ENCODE results near the gene HES5.

DNA sequence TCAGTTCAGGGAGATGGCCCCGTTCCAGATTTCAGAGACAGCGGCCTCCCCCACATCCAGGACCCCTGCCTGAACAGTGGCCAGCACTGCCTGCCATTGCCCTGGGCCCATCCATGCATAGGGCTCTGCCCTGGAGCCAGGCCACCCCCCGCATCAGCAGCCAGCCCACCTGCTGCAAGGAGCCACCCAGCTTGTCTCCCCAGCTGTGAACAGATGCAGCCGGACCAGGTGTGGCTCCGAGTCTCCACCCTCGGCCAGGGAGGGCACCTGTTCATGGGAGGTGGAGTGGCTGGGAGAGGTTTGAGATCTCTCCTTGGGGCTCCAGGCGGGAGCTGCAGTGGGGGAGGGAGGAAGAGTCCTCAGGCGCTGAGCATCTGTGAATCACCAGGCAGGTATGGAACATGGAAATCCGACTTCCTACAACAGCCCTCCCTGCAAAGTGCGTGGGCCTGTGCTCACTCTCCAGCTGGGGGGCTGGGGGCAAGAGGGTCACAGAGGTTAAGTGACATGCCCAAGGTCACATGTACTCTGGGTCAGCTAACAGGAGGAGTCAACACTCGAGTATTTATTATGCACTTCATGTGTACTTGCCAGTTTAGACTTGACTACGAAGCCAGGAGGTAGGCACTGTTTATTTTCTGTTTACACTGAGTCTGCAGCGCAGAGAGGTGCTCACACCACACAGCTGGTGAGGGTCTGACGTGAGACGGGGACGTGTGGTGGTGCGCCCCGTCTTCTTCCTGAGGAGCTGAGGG lies 4.8 kb upstream of the HES5 start:
- TF ChIP-seq TAF1 (IDR thresholded peaks at IDR 0.05; ENCODE audit: low read depth) (no peak), EP300 (IDR thresholded peaks at IDR 0.05; ENCODE audit: borderline replicate concordance) (no peak), YY1 (IDR thresholded peaks at IDR 0.05; ENCODE audit: low read depth) (no peak), RAD21 (IDR thresholded peaks at IDR 0.05; ENCODE audit: low read depth) (no peak), TCF12 (IDR thresholded peaks at IDR 0.05; ENCODE audit: low read depth) (no peak)
- TF ChIP-seq, protein P1, sequence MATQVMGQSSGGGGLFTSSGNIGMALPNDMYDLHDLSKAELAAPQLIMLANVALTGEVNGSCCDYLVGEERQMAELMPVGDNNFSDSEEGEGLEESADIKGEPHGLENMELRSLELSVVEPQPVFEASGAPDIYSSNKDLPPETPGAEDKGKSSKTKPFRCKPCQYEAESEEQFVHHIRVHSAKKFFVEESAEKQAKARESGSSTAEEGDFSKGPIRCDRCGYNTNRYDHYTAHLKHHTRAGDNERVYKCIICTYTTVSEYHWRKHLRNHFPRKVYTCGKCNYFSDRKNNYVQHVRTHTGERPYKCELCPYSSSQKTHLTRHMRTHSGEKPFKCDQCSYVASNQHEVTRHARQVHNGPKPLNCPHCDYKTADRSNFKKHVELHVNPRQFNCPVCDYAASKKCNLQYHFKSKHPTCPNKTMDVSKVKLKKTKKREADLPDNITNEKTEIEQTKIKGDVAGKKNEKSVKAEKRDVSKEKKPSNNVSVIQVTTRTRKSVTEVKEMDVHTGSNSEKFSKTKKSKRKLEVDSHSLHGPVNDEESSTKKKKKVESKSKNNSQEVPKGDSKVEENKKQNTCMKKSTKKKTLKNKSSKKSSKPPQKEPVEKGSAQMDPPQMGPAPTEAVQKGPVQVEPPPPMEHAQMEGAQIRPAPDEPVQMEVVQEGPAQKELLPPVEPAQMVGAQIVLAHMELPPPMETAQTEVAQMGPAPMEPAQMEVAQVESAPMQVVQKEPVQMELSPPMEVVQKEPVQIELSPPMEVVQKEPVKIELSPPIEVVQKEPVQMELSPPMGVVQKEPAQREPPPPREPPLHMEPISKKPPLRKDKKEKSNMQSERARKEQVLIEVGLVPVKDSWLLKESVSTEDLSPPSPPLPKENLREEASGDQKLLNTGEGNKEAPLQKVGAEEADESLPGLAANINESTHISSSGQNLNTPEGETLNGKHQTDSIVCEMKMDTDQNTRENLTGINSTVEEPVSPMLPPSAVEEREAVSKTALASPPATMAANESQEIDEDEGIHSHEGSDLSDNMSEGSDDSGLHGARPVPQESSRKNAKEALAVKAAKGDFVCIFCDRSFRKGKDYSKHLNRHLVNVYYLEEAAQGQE (IDR thresholded peaks at IDR 0.05; ENCODE audit: low read depth), result no peak
- TF ChIP-seq, protein P2, sequence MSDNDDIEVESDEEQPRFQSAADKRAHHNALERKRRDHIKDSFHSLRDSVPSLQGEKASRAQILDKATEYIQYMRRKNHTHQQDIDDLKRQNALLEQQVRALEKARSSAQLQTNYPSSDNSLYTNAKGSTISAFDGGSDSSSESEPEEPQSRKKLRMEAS (IDR thresholded peaks at IDR 0.05), result no peak
- TF ChIP-seq, protein P3, sequence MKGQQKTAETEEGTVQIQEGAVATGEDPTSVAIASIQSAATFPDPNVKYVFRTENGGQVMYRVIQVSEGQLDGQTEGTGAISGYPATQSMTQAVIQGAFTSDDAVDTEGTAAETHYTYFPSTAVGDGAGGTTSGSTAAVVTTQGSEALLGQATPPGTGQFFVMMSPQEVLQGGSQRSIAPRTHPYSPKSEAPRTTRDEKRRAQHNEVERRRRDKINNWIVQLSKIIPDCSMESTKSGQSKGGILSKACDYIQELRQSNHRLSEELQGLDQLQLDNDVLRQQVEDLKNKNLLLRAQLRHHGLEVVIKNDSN (IDR thresholded peaks at IDR 0.05), result no peak
